Endothelial cell of umbilical vein (primary cell): ENCODE data around the gene ENTPD7.

Experiments
- EZH2 ChIP-seq: IDR thresholded peaks from 2 replicates; pipeline ENCODE4 v1.6.1; 2012; ENCODE audit warnings: borderline replicate concordance, low read depth, mild to moderate bottlenecking, moderate library complexity, low read length, inconsistent platforms; ENCODE audit not compliant: severe bottlenecking
- FOS ChIP-seq: IDR thresholded peaks from 2 replicates; pipeline ENCODE4 v1.6.1; 2011; ENCODE audit warnings: mild to moderate bottlenecking, low read length, moderate library complexity, borderline replicate concordance; ENCODE audit not compliant: insufficient read depth
- GATA2 ChIP-seq: IDR thresholded peaks from 2 replicates; pipeline ENCODE4 v1.7.0; 2011; ENCODE audit warnings: low read depth, mild to moderate bottlenecking, moderate library complexity, mixed read lengths, low read length; ENCODE audit not compliant: insufficient read length, insufficient read depth
- JUN ChIP-seq: IDR thresholded peaks from 2 replicates; pipeline ENCODE4 v1.6.1; 2011; ENCODE audit warnings: borderline replicate concordance, low read depth; ENCODE audit not compliant: insufficient read length, insufficient read depth
- MYC ChIP-seq: IDR thresholded peaks from one replicate; pipeline ENCODE4 v1.6.1; 2011; ENCODE audit warnings: mild to moderate bottlenecking, low read depth, low read length
- POLR2A ChIP-seq: IDR thresholded peaks from 2 replicates; pipeline ENCODE4 v1.6.1; 2012; ENCODE audit warnings: low read depth, mild to moderate bottlenecking, control low read depth, low read length
- POLR2AphosphoS5 ChIP-seq: IDR thresholded peaks from 2 replicates; pipeline ENCODE4 v1.6.1; 2012; ENCODE audit warnings: low read depth, mild to moderate bottlenecking, control low read depth, low read length, moderate library complexity; ENCODE audit not compliant: insufficient read depth
- TF ChIP-seq, protein P1 (sequence below), 2 donors: IDR thresholded peaks; 1 replicate in 1 of 2; 2 replicates in 1 of 2; pipeline ENCODE4 v1.5.1; 2011; ENCODE audit warnings: low read length in 2 of 2, mild to moderate bottlenecking in 2 of 2, moderate library complexity in 2 of 2, control low read depth in 1 of 2, inconsistent platforms in 1 of 2, low read depth in 1 of 2; ENCODE audit not compliant: insufficient read depth in 1 of 2; ENCODE audit errors: extremely low read depth in 1 of 2
- TF ChIP-seq, protein P2 (sequence below): IDR thresholded peaks from 2 replicates; pipeline ENCODE4 v1.6.1; 2011; ENCODE audit not compliant: insufficient read depth, insufficient read length

DNA sequence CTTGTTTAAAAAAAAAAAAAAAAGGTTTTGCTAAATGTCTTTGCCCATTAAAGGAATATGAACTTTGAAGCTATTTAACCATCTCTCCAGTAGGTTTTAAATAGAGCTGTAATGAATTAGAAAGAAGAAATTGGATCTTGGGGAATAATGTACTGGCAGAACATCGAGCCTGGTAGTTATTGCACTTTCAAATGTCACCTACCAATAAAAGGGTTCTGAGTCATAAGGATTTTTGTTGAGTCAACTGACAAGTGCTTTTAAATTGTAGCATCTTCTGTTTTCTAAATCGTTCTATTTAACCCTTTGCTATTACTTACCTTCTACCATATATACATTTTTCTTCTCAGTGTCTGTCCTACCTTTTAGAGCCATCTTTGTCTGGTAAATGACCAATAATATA, 83.4 kb downstream of the ENTPD7 start:
- TF ChIP-seq, protein P1, sequence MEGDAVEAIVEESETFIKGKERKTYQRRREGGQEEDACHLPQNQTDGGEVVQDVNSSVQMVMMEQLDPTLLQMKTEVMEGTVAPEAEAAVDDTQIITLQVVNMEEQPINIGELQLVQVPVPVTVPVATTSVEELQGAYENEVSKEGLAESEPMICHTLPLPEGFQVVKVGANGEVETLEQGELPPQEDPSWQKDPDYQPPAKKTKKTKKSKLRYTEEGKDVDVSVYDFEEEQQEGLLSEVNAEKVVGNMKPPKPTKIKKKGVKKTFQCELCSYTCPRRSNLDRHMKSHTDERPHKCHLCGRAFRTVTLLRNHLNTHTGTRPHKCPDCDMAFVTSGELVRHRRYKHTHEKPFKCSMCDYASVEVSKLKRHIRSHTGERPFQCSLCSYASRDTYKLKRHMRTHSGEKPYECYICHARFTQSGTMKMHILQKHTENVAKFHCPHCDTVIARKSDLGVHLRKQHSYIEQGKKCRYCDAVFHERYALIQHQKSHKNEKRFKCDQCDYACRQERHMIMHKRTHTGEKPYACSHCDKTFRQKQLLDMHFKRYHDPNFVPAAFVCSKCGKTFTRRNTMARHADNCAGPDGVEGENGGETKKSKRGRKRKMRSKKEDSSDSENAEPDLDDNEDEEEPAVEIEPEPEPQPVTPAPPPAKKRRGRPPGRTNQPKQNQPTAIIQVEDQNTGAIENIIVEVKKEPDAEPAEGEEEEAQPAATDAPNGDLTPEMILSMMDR (IDR thresholded peaks at IDR 0.05; ENCODE audit: extremely low read depth in 1 of 2, insufficient read depth in 1 of 2, low read depth in 1 of 2, low read length in 2 of 2), result no peak
- no peak for TF ChIP-seq POLR2A
- TF ChIP-seq EZH2, result no peak
- no peak for TF ChIP-seq MYC
- no peak for TF ChIP-seq POLR2AphosphoS5
- no peak for TF ChIP-seq JUN
- TF ChIP-seq, protein P2, sequence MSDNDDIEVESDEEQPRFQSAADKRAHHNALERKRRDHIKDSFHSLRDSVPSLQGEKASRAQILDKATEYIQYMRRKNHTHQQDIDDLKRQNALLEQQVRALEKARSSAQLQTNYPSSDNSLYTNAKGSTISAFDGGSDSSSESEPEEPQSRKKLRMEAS, result no peak
- no peak for TF ChIP-seq FOS
- no peak for TF ChIP-seq GATA2
